Ovary (tissue), 10 donors: ENCODE data around the gene CCDC88A. TPM values are rescaled to one million over a fixed set of nuclear protein-coding genes. Genes with fewer than 3 reads are reported as not detected.
A peak's percentile ranks its signal among the peaks of the same experiment; 100 is the strongest.

Experiments used
- DNase-seq, 5 donors: peaks; one replicate each; pipeline ENCODE4 v3.0.0-alpha.2; 2019 to 2020
- H3K27ac ChIP-seq, 2 donors: fragments of 200-600 bp; one replicate each; pipeline versions ENCODE4 v1.5.1 to v1.8.0; 2019 to 2022
- H3K27me3 ChIP-seq: fragments of 200-600 bp; one replicate; pipeline ENCODE4 v1.8.0; 2022
- H3K36me3 ChIP-seq: fragments of 200-600 bp; sonication (generic); one replicate; pipeline ENCODE4 v1.5.1; 2019
- H3K4me1 ChIP-seq: one replicate; pipeline ENCODE4 v1.8.1; 2013; ENCODE audit warnings: mild to moderate bottlenecking, moderate library complexity; ENCODE audit not compliant: insufficient read depth
- H3K4me3 ChIP-seq: fragments of 200-600 bp; sonication (generic); one replicate; pipeline ENCODE4 v1.5.1; 2017
- H3K9me3 ChIP-seq, 2 donors: fragments of 200-600 bp in 1 of 2; sonication (generic) in 1 of 2; one replicate each; pipeline versions ENCODE4 v1.5.1 to v1.8.1; 2013 to 2019; ENCODE audit warnings: mild to moderate bottlenecking in 1 of 2, moderate library complexity in 1 of 2
- EP300 ChIP-seq: sonication (generic); formaldehyde crosslinking; IDR thresholded peaks from one replicate; pipeline ENCODE4 v1.6.1; 2017; ENCODE audit warnings: antibody characterized with exemption
- POLR2A ChIP-seq: fragments of 450-650 bp; IDR thresholded peaks from one replicate; pipeline ENCODE4 v1.6.1; 2017; ENCODE audit warnings: antibody characterized with exemption, mild to moderate bottlenecking, moderate library complexity
- WGBS, 3 donors: extraction: QIAGEN DNeasy Blood & Tissue Kit in 1 of 3; methylation state at CpG; one replicate each; pipeline versions ENCODE4 v1.1.5 to v1.1.7; 2013 to 2017; 5-methylcytosine and 5-hydroxymethylcytosine counted together
- intact Hi-C, 4 donors: fragments of 100-400 bp; cut with DNase I; formaldehyde crosslinking; loops; one replicate each; pipeline versions ENCODE4 v1.11.0 to v1.15.1; 2022 to 2023
- long read RNA-seq, 3 donors: library from polyadenylated mRNA in 2 of 3; unstranded in 2 of 3; transcript quantifications; one replicate each; pipeline ENCODE4 v2.0.0 and lab custom pipeline, GENCODE V29; 2021 to 2026
- polyA plus RNA-seq, 2 donors: library from polyadenylated mRNA; stranded (reverse); fragments of 200-250 nt in 1 of 2; fragments of 350-450 nt in 1 of 2; fragmentation: Illumina TruSeq in 1 of 2; extraction: RNeasy Lipid Tissue Mini Kit (QIAGEN cat#74804) in 1 of 2; gene quantifications; one replicate each; pipeline ENCODE4 v1.2.3, GENCODE V29; 2013 to 2014
- total RNA-seq, 7 donors: library from RNA; depleted of rRNA in 2 of 7; stranded (reverse); fragments of >200 nt in 2 of 7; fragmentation: NEBNext Ultra II Directional in 3 of 7; extraction: Animal tissue kit (Norgen Biotek cat#: 25700) in 3 of 7; gene quantifications; one replicate each; pipeline versions ENCODE4 v1.1.0 to v1.2.4, GENCODE V29; 2016 to 2023
- TF ChIP-seq, protein P1 (sequence below), 3 donors: fragments of 450-650 bp in 2 of 3; fragments of 200-600 bp in 1 of 3; IDR thresholded peaks; one replicate each; pipeline versions ENCODE4 v1.5.1 to v1.8.0; 2016 to 2022; ENCODE audit warnings: antibody characterized with exemption in 3 of 3, mild to moderate bottlenecking in 1 of 3
- donor health status: DM: no; HTN: no; CAD: no; lungs with moderate emphysema.
- donor health status: DM: no; HTN: no; CAD: no.
- donor health status: Bipolar disorder and iron deficiency.
- donor health status: DM: yes; HTN: yes; CAD: no.
- donor health status: DM: no; HTN: no; CAD: no.
- donor health status: DM: yes; HTN: yes; CAD: no.

Gene CCDC88A, protein sequence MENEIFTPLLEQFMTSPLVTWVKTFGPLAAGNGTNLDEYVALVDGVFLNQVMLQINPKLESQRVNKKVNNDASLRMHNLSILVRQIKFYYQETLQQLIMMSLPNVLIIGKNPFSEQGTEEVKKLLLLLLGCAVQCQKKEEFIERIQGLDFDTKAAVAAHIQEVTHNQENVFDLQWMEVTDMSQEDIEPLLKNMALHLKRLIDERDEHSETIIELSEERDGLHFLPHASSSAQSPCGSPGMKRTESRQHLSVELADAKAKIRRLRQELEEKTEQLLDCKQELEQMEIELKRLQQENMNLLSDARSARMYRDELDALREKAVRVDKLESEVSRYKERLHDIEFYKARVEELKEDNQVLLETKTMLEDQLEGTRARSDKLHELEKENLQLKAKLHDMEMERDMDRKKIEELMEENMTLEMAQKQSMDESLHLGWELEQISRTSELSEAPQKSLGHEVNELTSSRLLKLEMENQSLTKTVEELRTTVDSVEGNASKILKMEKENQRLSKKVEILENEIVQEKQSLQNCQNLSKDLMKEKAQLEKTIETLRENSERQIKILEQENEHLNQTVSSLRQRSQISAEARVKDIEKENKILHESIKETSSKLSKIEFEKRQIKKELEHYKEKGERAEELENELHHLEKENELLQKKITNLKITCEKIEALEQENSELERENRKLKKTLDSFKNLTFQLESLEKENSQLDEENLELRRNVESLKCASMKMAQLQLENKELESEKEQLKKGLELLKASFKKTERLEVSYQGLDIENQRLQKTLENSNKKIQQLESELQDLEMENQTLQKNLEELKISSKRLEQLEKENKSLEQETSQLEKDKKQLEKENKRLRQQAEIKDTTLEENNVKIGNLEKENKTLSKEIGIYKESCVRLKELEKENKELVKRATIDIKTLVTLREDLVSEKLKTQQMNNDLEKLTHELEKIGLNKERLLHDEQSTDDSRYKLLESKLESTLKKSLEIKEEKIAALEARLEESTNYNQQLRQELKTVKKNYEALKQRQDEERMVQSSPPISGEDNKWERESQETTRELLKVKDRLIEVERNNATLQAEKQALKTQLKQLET (N-terminal part only)
- total RNA-seq (10 to 100 TPM; 25.0 to 64.4 (median 33.9) TPM), polyA plus RNA-seq (10 to 100 TPM in 1 of 2 donors, 1 to 10 TPM in 1; 9.6 to 23.4 TPM)
- long read RNA-seq, donor 1, partial matches to known transcripts, result 41 of 47 reads
- long read RNA-seq, donor 1, other reads (novel, unspliced or antisense), result 3 of 47 reads
- long read RNA-seq, donor 2, full-length matches to known transcripts, result 4 of 27 reads
- long read RNA-seq, donor 2, partial matches to known transcripts, result 23 of 27 reads
- long read RNA-seq, donor 2, other reads (novel, unspliced or antisense), result 0 of 27 reads
- long read RNA-seq, donor 3, full-length matches to known transcripts, result 2 of 7 reads
- long read RNA-seq, donor 3, partial matches to known transcripts, result 2 of 7 reads
- long read RNA-seq, donor 3, other reads (novel, unspliced or antisense), result 3 of 7 reads

DNA sequence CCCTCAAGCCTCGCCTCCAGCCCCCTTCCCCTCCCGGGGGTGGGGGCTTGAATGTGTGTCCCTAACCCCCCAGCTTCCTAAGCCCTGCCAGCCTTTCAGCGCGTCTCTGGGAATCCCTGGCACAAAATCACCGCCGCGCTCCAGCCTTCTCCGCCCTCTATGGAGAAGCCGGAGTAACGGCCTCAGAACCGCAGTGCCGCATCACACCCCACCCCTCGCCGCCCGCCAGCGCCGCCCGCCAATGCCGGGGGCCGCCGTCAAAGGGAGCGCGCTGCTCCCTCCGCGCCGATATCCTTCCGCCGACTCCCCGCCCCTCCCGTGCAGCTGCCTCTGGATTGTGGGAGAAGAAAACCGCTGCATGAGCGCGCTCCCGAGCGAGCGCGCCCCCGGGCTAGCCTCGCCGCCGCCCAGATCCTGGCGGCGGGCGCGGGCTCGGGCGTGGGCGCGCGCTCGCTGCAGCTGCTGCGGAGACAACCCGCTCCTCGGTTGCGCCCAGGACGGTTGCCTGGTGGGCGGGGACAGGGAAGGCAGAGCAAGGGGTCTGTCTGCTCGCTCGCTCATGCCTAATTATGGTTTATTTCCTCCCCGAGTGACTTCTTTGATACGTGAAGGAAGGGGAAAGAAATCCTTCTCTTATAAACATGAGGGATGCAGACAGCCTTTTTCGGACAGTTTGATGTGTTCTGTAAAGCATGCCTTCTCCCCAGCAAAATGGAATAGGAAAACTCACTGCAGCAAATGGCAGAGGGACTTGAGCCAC, at the start of gene CCDC88A:
Gene CCDC88A (minus strand): TSS at position 178 of the 760 bp plus-strand sequence. CDS start 777 bp downstream, outside the sequence.
- Histone ChIP-seq H3K36me3 (no peaks in the 10 kb centered on the region), H3K9me3 (no peaks in the 10 kb centered on the region), H3K4me1 (peaks cover 1% of the 10 kb centered on the region), H3K4me3 (peak within 1 kb of the TSS; percentile 88), H3K27me3 (no peaks in the 10 kb centered on the region), H3K27ac (peak within 1 kb of the TSS; percentile 80 to 81)
- 0% methylated on average over 37 to 62 of the region's 62 CpGs for WGBS, 3 donors
- intact Hi-C loops, result no loop called here
- TF ChIP-seq POLR2A, result peak; percentile 63
- TF ChIP-seq, protein P1, sequence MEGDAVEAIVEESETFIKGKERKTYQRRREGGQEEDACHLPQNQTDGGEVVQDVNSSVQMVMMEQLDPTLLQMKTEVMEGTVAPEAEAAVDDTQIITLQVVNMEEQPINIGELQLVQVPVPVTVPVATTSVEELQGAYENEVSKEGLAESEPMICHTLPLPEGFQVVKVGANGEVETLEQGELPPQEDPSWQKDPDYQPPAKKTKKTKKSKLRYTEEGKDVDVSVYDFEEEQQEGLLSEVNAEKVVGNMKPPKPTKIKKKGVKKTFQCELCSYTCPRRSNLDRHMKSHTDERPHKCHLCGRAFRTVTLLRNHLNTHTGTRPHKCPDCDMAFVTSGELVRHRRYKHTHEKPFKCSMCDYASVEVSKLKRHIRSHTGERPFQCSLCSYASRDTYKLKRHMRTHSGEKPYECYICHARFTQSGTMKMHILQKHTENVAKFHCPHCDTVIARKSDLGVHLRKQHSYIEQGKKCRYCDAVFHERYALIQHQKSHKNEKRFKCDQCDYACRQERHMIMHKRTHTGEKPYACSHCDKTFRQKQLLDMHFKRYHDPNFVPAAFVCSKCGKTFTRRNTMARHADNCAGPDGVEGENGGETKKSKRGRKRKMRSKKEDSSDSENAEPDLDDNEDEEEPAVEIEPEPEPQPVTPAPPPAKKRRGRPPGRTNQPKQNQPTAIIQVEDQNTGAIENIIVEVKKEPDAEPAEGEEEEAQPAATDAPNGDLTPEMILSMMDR (IDR thresholded peaks at IDR 0.05), result peak in 2 of 3 donors; percentile 46 to 51
- TF ChIP-seq EP300, result no peak
- DNase-seq, result peak; percentile 97 to 99 (median 98)

DNA sequence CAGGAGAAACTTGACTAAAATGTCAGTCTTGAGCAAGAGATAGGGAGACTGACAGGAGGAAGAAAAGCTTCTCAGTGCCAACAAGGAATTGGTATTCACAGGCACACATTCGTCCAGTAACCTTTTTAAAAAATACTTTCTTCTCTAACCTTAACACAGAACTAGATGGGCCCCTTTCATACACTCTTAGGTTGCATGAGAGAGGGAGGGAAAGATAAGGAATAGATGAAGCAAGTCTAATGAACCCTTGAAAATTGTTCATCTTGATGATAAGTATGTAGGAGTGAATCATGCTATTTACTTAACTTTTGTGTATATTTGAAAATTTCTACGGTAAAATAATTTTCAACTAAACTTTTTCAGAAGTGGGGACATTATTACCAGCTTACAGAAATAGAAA, 42.0 kb upstream of the CCDC88A start:
- no peak for TF ChIP-seq EP300
- TF ChIP-seq, protein P1 (IDR thresholded peaks at IDR 0.05), result no peak
- no peak for TF ChIP-seq POLR2A
- Histone ChIP-seq H3K36me3 (no peaks in the 10 kb centered on the region), H3K4me3 (no peak overlapping the region), H3K4me1 (no peaks in the 10 kb centered on the region), H3K9me3 (no peaks in the 10 kb centered on the region), H3K27me3 (no peaks in the 10 kb centered on the region), H3K27ac (no peak overlapping the region)
- intact Hi-C loops, result no loop called here
- WGBS, 3 donors, result 48 to 76% (median 49%) methylated on average over 2 of the region's 2 CpGs
- DNase-seq, result no peak

DNA sequence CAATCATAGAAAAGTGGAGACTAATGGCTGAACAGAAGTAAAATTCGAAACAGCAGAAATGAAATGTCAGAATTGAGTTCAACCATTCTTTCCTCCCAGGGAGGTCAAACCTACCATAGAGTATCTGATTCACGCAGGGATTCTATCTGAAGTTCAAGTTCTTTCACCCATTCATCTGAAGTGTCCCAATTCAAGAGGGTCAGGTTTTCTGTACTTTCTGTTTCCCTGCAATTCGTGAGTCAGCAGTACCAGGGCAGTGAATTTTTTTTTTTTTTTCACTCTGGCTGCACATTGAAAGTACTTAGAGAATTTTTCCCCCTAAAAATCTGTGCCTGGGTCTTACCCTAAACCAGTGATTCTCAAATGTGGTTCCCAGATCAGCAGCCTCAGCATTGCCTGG, 40.9 kb upstream of the CCDC88A start:
- no peak for DNase-seq
- H3K4me1 ChIP-seq, result no peaks in the 10 kb centered on the region
- WGBS, 3 donors, result 58 to 64% (median 64%) methylated on average over 3 of the region's 3 CpGs
- intact Hi-C loops, result no loop called here
- no peaks in the 10 kb centered on the region for H3K36me3 ChIP-seq
- H3K4me3 ChIP-seq, result no peak overlapping the region
- H3K9me3 ChIP-seq, result no peaks in the 10 kb centered on the region
- TF ChIP-seq, protein P1 (IDR thresholded peaks at IDR 0.05), result no peak
- TF ChIP-seq POLR2A (no peak), EP300 (no peak)
- no peaks in the 10 kb centered on the region for H3K27me3 ChIP-seq
- no peak overlapping the region for H3K27ac ChIP-seq
